ENCODE measurements around the gene ZC3H6.
A peak's percentile ranks its signal among the peaks of the same experiment; 100 is the strongest.

Gene ZC3H6

DNA sequence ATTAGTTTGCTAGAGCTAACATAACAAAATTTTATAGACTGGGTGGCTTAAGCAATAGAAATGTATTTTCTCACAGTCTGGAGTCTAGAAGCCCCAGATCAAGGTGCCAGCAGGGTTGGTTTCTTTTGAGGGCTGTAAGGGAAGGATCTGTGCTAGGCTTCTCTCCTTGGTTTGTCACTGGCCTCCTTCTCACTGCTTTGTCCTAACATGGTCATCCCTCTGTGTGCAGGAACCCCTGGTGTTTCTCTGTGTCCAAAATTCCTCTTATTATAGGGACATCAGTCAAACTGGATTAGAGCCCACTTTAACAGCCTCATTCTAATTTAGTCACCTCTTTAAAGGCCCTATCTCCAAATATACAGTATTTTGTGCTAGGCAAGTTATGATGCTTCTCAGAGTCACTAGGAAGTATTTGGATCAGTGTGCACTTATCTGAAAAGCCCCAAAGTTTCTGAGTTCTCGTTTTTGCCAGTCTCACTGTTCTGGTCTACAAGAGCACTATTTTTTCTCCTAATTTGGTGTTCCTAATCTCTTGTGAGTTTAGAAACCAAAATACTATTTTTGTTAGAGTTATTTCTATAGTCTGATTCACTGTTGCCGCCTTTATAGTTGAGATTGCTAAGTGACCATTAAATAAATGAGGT is 29.0 kb downstream of the ZC3H6 start:
- in situ Hi-C loops (cut with MboI; ENCODE audit: low pct_unique_long_range_greater_than_20kb, low sequenced_read_pairs, unreplicated experiment) = no loop called here

DNA sequence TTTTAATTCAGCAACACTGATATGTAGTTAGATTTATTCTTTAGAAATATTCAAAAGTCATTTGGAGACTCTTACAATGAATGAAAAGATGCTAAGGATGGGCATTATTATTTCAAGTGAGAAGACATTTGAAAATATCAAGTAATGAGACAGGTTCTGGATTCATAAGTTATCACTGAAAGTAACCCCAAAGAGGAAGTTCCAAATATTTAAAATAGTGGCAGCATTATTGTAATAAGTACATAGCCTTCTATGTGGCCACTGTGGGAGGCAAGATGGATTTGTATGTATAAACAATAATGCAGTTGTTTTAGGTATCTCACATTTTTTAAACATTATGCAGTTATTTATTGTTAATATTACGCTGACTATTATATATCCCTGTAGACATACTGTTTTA is 29.7 kb downstream of the ZC3H6 start:
- TF ChIP-seq, protein P1, sequence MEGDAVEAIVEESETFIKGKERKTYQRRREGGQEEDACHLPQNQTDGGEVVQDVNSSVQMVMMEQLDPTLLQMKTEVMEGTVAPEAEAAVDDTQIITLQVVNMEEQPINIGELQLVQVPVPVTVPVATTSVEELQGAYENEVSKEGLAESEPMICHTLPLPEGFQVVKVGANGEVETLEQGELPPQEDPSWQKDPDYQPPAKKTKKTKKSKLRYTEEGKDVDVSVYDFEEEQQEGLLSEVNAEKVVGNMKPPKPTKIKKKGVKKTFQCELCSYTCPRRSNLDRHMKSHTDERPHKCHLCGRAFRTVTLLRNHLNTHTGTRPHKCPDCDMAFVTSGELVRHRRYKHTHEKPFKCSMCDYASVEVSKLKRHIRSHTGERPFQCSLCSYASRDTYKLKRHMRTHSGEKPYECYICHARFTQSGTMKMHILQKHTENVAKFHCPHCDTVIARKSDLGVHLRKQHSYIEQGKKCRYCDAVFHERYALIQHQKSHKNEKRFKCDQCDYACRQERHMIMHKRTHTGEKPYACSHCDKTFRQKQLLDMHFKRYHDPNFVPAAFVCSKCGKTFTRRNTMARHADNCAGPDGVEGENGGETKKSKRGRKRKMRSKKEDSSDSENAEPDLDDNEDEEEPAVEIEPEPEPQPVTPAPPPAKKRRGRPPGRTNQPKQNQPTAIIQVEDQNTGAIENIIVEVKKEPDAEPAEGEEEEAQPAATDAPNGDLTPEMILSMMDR (IDR thresholded peaks at IDR 0.05; ENCODE audit: extremely low read depth, insufficient read depth, missing control alignments) = no peak
- in situ Hi-C loops (cut with MboI; ENCODE audit: low pct_unique_long_range_greater_than_20kb, low sequenced_read_pairs, unreplicated experiment) = no loop called here
- DNase-seq (ENCODE audit: low spot score) = no peak

More for the DNA sequence above, 29.0 kb downstream of the ZC3H6 start:
- TF ChIP-seq, protein P1 (IDR thresholded peaks at IDR 0.05; ENCODE audit: extremely low read depth, insufficient read depth, missing control alignments) = no peak
- peak; percentile 13 for DNase-seq (ENCODE audit: low spot score)

DNA sequence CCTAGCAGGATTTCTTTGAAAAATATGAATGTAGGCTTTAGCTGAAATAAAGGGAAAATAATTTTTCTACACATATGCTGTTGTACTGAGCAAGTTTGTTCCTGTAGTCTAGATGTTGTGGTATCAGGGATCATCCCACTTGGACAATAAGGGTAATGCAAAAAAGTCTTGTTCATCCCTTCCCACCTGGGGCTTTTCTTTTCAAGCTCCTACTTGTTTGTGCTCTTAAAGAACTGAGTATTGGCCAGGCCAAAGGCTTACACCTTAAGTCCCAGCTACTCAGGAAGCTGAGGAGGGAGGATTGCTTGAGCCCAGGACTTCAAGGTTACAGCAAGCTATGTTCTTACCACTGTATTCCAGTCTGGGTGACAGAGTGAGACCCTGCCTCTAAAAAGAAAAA is 35.5 kb downstream of the ZC3H6 start:
- TF ChIP-seq, protein P1 (IDR thresholded peaks at IDR 0.05; ENCODE audit: extremely low read depth, insufficient read depth, missing control alignments) = no peak
- in situ Hi-C loops (cut with MboI; ENCODE audit: low pct_unique_long_range_greater_than_20kb, low sequenced_read_pairs, unreplicated experiment) = no loop called here
- no peak for DNase-seq (ENCODE audit: low spot score)

DNA sequence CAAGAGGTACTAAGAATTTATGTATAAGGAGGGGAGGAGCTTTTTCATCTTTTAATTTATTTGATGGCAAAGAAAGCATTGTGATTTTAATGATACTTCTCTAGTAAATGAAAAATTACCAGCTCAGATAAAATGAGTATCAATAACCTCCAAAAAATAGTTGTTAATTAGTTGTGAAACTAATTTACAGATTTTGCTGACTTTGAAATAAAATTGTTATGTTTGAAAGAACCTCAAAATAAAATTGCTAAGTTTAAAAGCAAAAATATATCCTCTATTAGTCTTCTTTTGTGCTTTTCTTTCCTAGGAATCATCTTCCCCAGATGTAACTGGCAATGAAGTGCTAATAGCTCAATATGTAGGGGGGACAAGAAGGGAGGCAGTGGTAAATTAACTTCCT is 36.5 kb downstream of the ZC3H6 start:
- TF ChIP-seq, protein P1 (IDR thresholded peaks at IDR 0.05; ENCODE audit: extremely low read depth, insufficient read depth, missing control alignments) = no peak
- no peak for DNase-seq (ENCODE audit: low spot score)
- in situ Hi-C loops (cut with MboI; ENCODE audit: low pct_unique_long_range_greater_than_20kb, low sequenced_read_pairs, unreplicated experiment) = no loop called here

DNA sequence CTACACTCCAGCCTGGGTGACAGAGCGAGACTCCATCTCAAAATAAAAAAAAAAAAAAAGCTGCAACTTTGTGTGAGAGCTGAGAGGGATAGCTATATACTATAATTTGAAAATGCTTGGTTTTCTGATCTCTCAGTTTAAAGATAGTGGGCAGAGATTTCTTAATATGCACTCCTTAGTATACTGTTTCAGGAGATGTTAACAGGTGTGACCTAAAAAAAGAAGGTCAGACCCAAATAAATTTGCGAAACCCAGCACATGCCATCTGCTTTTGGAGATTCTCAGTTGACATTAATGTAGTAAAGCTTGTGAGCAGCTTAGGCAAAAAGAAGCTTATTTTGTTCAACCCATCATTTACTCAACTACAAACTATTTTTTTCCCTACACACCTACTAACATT is 37.4 kb downstream of the ZC3H6 start:
- DNase-seq (ENCODE audit: low spot score) = no peak
- TF ChIP-seq, protein P1 (IDR thresholded peaks at IDR 0.05; ENCODE audit: extremely low read depth, insufficient read depth, missing control alignments) = no peak
- in situ Hi-C loops (cut with MboI; ENCODE audit: low pct_unique_long_range_greater_than_20kb, low sequenced_read_pairs, unreplicated experiment) = no loop called here

DNA sequence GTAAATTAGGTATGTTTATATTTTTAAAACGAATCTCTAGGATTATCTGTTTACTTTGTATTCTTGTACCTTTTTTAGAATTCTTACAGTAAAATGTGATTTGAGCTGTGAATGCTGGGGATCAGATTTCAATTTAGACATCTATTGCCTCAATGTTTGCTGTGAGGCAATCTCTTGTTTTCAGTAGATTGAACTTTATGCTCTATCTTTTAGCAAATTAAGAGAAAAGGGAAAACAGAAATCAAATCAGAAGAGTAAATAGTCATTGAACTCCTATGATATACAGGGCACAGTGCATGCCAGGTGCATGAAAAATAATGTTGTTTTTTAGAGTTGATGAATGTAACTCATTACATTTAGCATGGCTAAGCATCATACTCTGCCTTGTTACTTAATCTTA is 39.5 kb downstream of the ZC3H6 start:
- TF ChIP-seq, protein P1 (IDR thresholded peaks at IDR 0.05; ENCODE audit: extremely low read depth, insufficient read depth, missing control alignments) = no peak
- no peak for DNase-seq (ENCODE audit: low spot score)
- in situ Hi-C loops (cut with MboI; ENCODE audit: low pct_unique_long_range_greater_than_20kb, low sequenced_read_pairs, unreplicated experiment) = no loop called here

Data from GM13977 (cell line).